Activated T-helper 2 cell treated with anti-CD3 and anti-CD28 coated beads, Interferon-gamma antibody, Interleukin-2, Interleukin-4, amounts not matched to agents 10 μg/mL and 5 μg/mL and 100 μg/mL, durations not matched to agents 14 hours and 24 hours and 36 hours (primary cell): Measurements from ENCODE around the gene TMEM50A. TPM values are rescaled to one million over a fixed set of nuclear protein-coding genes. Genes with fewer than 3 reads are reported as not detected.
A peak's percentile ranks its signal among the peaks of the same experiment; 100 is the strongest.
"Not testable (repeated sequence)": the region's sequence is repeated elsewhere in the genome, so short reads cannot be mapped to it uniquely, and the experiment has no call there.

Source experiments
- DNase-seq: peaks from one replicate; pipeline ENCODE4 v3.0.0; 2021; ENCODE audit warnings: low spot score
- H3K27ac Mint-ChIP-seq: one replicate; pipeline ENCODE4 v1.8.0; 2021; ENCODE audit warnings: mixed read lengths
- H3K27me3 Mint-ChIP-seq: one replicate; pipeline ENCODE4 v1.8.0; 2021; ENCODE audit warnings: low read depth, mixed read lengths
- H3K36me3 Mint-ChIP-seq: one replicate; pipeline ENCODE4 v1.8.0; 2021; ENCODE audit warnings: low read depth, mixed read lengths
- H3K4me1 Mint-ChIP-seq: one replicate; pipeline ENCODE4 v1.8.0; 2021; ENCODE audit warnings: low read depth, mixed read lengths
- H3K4me3 Mint-ChIP-seq: one replicate; pipeline ENCODE4 v1.8.0; 2021; ENCODE audit warnings: low read depth, mild to moderate bottlenecking, moderate library complexity, mixed read lengths
- H3K9me3 Mint-ChIP-seq: one replicate; pipeline ENCODE4 v1.8.0; 2021; ENCODE audit warnings: mixed read lengths
- intact Hi-C: fragments of 100-400 bp; cut with micrococcal nuclease; formaldehyde crosslinking; loops from one replicate; pipeline ENCODE4 v1.15.1; 2023
- total RNA-seq: library from RNA; stranded (reverse); gene quantifications from 2 replicates; pipeline ENCODE4 v1.2.3, GENCODE V29; 2022

TMEM50A gene
- total RNA-seq, 1 donor from 2014 or later = 116 TPM

DNA sequence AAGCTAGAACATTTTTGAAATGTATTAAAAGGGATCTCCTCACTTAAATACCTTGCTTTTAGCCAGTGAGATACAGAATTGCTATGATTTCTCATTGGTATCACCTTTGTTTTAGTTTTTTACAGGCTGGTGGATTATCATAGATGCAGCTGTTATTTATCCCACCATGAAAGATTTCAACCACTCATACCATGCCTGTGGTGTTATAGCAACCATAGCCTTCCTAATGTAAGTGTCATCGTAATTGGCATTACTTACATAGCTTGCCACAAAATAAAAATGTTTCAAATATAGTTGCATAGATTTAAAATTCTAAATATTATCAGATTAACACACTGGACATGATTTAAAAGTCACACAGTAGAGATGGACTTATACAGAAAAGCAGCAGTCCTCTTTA is 4.7 kb downstream of the TMEM50A start:
- no peak for DNase-seq
- Mint-ChIP-seq H3K4me1 (peaks cover 26% of the 10 kb centered on the region), H3K4me3 (no peak overlapping the region), H3K27ac (no peak overlapping the region), H3K36me3 (peaks cover 59% of the 10 kb centered on the region), H3K9me3 (no peaks in the 10 kb centered on the region), H3K27me3 (no peaks in the 10 kb centered on the region)
- intact Hi-C loops = no loop called here

- peaks cover 29% of the 10 kb centered on the region for H3K4me1 Mint-ChIP-seq
- H3K27ac Mint-ChIP-seq = no peak overlapping the region
Measured at GRCh38 chr1:25343872-25344271, 5.7 kb downstream of the TMEM50A start.

DNA sequence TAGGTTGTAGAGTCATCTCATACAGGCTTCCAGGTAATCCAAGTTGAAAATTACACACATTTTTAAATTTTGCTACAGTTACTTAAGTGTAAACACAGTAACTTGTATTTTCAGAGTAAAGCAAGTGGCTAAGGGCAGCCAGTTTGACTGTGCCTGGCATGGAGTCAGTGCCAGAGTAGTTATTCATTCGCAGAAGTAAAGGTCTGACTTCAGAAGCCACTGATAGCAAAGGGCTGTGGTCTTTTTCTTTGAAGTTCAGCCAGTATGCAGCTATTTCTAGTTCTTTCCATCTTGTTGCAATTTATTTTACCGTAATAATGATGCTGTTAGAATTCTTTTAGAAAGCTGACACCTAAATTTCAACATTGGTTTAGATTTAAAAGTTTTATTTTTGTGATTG is 9.4 kb downstream of the TMEM50A start:
- Mint-ChIP-seq H3K27me3 (no peaks in the 10 kb centered on the region), H3K4me3 (no peak overlapping the region), H3K36me3 (peaks cover 66% of the 10 kb centered on the region), H3K27ac (peak overlapping the region; percentile 28), H3K9me3 (no peaks in the 10 kb centered on the region), H3K4me1 (peaks cover 13% of the 10 kb centered on the region)
- intact Hi-C loops = no loop called here
- DNase-seq = no peak

More at GRCh38 chr1:25343872-25344271, 5.7 kb downstream of the TMEM50A start:
- Mint-ChIP-seq H3K4me3 (no peak overlapping the region), H3K36me3 (peaks cover 64% of the 10 kb centered on the region), H3K27me3 (no peaks in the 10 kb centered on the region), H3K9me3 (no peaks in the 10 kb centered on the region)
- no peak for DNase-seq
- intact Hi-C loops = no loop called here

- H3K9me3 Mint-ChIP-seq = no peaks in the 10 kb centered on the region
- intact Hi-C loops = no loop called here
- H3K27me3 Mint-ChIP-seq = no peaks in the 10 kb centered on the region
- H3K4me1 Mint-ChIP-seq = peaks cover 14% of the 10 kb centered on the region
- H3K4me3 Mint-ChIP-seq = no peak overlapping the region
- H3K27ac Mint-ChIP-seq = no peak overlapping the region
- no peak for DNase-seq
- H3K36me3 Mint-ChIP-seq = peaks cover 64% of the 10 kb centered on the region
Measured at GRCh38 chr1:25349606-25350005, 11.5 kb downstream of the TMEM50A start.

DNA sequence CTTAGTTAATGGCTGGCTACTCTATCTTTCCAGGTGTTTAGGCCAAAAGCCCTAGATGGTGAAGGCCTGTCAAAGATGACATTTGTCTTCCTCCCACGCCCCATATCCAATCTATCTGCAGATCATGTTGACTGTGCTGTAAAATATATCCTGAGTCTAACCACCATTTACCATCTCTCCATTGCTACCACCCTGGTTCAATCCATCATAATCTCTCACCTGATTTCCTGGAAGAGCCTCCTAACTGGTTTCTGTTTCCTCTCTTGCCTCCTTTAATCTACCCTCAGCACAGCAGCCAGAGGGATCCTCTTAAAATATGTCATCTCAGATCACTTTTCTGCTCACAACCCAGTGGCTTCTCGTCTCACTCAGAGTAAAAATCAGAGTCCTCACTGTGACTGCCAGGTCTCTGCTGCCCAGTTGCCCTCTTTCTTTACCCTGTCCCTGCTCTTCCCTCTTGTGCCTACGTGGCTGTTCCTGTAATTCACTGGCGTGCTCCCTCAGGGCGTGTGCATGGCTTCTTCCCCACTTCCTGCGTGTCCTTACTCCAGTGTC is 17.8 kb downstream of the TMEM50A start:
- intact Hi-C loops = loop anchor here (5.0 kb wide), 1 partner anchor 76 kb away; the partner anchor contains the start of gene MACO1
- Mint-ChIP-seq H3K9me3 (no peaks in the 10 kb centered on the region), H3K4me3 (peak overlapping the region; percentile 40), H3K4me1 (peaks cover 41% of the 10 kb centered on the region), H3K36me3 (peaks cover 83% of the 10 kb centered on the region), H3K27me3 (no peaks in the 10 kb centered on the region), H3K27ac (peak overlapping the region; percentile 82)
- peak; percentile 19 for DNase-seq

GRCh38 chr1:25356441-25356840 is 18.3 kb downstream of the TMEM50A start:
- intact Hi-C loops = loop anchor here (5.0 kb wide), 1 partner anchor 76 kb away; the partner anchor contains the start of gene MACO1
- no peak for DNase-seq
- Mint-ChIP-seq H3K36me3 (peaks cover 82% of the 10 kb centered on the region), H3K9me3 (no peaks in the 10 kb centered on the region), H3K27me3 (no peaks in the 10 kb centered on the region), H3K27ac (peak overlapping the region; percentile 82), H3K4me1 (peaks cover 46% of the 10 kb centered on the region), H3K4me3 (peak overlapping the region; percentile 40)

DNA sequence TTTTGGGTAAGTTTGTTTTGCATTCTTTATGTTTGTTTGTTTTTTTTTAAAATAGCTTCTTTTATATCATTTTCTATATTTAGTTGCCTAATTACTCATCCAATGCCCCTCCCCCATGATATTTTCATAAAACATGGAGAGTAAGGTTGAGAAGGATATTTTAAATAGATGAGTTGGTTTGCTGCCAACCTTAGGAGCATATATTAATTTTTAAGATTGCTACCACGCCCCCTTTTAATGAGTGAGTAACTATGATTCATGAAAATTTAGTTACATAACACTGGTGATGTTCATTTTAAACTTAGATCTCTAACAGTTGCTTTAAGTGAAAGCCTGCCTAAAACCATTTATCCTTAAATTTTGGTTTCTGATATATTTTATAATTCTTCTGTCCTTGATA is 18.7 kb downstream of the TMEM50A start:
- Mint-ChIP-seq H3K4me1 (peaks cover 47% of the 10 kb centered on the region), H3K27me3 (no peaks in the 10 kb centered on the region), H3K27ac (peak overlapping the region; percentile 82), H3K4me3 (peak overlapping the region; percentile 20), H3K9me3 (no peaks in the 10 kb centered on the region), H3K36me3 (peaks cover 82% of the 10 kb centered on the region)
- intact Hi-C loops = loop anchor here (5.0 kb wide), 1 partner anchor 75 kb away; the partner anchor contains the start of gene MACO1
- DNase-seq = no peak

- Mint-ChIP-seq H3K4me3 (no peak overlapping the region), H3K4me1 (peaks cover 28% of the 10 kb centered on the region), H3K27me3 (no peaks in the 10 kb centered on the region), H3K27ac (peak overlapping the region; percentile 29), H3K9me3 (no peaks in the 10 kb centered on the region), H3K36me3 (peaks cover 56% of the 10 kb centered on the region)
- intact Hi-C loops = no loop called here
- no peak for DNase-seq
Measured at GRCh38 chr1:25360596-25361581, 22.8 kb downstream of the TMEM50A start.

DNA sequence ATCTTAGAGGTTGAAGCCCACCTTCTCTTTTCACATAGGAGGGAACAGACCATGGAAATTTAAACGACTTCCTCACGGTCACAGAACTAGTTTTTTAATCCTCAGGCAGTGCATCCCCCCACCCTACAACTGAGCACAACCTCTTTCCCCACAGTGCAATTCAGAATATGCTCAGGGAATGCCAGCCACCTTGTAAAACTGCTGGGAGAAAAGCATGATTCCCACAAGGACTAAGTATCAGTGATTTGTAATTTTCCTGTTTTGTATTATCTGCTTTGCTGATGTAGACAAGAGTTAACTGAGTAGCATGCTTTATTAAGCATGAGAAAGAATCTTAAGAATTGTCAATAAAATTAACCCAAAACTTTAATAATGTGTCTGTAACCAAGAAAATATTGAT is 23.8 kb downstream of the TMEM50A start:
- Mint-ChIP-seq H3K27ac (no peak overlapping the region), H3K9me3 (no peaks in the 10 kb centered on the region), H3K27me3 (no peaks in the 10 kb centered on the region), H3K4me3 (no peak overlapping the region), H3K4me1 (peaks cover 20% of the 10 kb centered on the region), H3K36me3 (peaks cover 50% of the 10 kb centered on the region)
- DNase-seq = no peak
- intact Hi-C loops = no loop called here

DNA sequence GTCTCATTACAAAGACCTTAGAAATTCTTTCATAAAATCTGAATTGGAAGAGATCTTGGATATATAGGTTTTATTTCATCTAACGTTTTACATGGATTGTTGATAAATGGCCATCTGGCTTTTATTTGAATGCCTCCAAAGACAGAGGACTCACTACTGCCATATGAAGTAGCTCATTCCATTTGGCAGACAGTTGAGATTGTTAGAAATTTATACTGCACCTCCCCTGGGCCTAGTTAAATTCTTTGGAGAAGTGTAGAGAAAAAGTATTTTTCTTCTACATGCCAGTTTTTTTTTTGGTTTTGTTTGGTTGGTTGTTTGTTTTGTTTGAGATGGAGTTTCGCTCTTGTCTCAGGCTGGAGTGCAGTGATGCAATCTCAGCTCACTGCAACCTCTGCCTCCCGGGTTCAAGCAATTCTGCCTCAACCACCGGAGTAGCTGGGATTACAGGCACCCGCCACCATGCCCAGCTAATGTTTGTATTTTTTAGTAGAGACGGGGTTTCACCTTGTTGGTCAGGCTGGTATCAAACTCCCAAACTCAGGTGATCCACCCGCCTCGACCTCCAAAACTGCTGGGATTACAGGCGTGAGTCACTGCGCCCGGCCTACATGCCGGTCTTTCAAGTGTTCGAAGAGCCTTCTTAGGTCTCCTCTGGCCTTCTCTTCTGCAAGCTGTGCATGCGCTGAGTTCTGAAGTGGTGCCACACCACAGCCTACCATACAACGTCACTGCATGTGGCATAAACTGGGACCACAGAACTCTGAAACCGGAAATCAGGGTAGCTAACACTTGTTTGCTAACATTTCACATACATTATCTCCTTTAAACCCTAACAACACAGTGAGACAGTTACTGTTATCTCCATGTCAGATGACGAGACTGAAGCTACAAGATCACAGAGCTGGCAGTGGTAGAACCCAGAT is 24.8 kb downstream of the TMEM50A start:
- H3K27ac Mint-ChIP-seq, intact Hi-C loops, H3K4me3 Mint-ChIP-seq, H3K9me3 Mint-ChIP-seq, DNase-seq, H3K27me3 Mint-ChIP-seq: not testable (repeated sequence)
- H3K4me1 Mint-ChIP-seq = peaks cover 14% of the 10 kb centered on the region
- H3K36me3 Mint-ChIP-seq = peaks cover 42% of the 10 kb centered on the region

- no peaks in the 10 kb centered on the region for H3K9me3 Mint-ChIP-seq
- no peak overlapping the region for H3K4me3 Mint-ChIP-seq
- H3K27me3 Mint-ChIP-seq = no peaks in the 10 kb centered on the region
- no peak for DNase-seq
- H3K36me3 Mint-ChIP-seq = no peaks in the 10 kb centered on the region
- intact Hi-C loops = no loop called here
- H3K4me1 Mint-ChIP-seq = no peaks in the 10 kb centered on the region
- H3K27ac Mint-ChIP-seq = no peak overlapping the region
Measured at GRCh38 chr1:25369241-25369640, 31.1 kb downstream of the TMEM50A start.

- DNase-seq, H3K9me3 Mint-ChIP-seq, H3K36me3 Mint-ChIP-seq, H3K27me3 Mint-ChIP-seq, H3K27ac Mint-ChIP-seq, intact Hi-C loops, H3K4me3 Mint-ChIP-seq, H3K4me1 Mint-ChIP-seq: not testable (repeated sequence)
Measured at GRCh38 chr1:25369691-25370271, 31.6 kb downstream of the TMEM50A start.
